IMR-90 (cell line): ENCODE data around the gene PDLIM4. TPM values are rescaled to one million over a fixed set of nuclear protein-coding genes. Genes with fewer than 3 reads are reported as not detected.

ENCODE experiments used
- ATAC-seq: fragments of 200-7000 bp; cut with Tn5 transposase; 2 replicates; pipeline ENCODE4 v1.9.1; 2020; ENCODE audit warnings: low read depth, mild to moderate bottlenecking, moderate library complexity
- BruUV-seq: library from RNA; stranded (reverse); fragments of 400-500 nt; replicated peaks from 2 replicates; lab custom pipeline; 2021; lab: Mats Ljungman, UMichigan
- CTCF ChIA-PET: fragments of 300-600 bp; formaldehyde crosslinking; extraction: SDS; loops from one replicate; lab custom pipeline; 2021; ENCODE audit warnings: antibody characterized with exemption; lab: Yijun Ruan, JAX
- POLR2A ChIA-PET: fragments of 300-600 bp; sonication (Branson Sonifier 250); formaldehyde crosslinking; loops from one replicate; lab custom pipeline; 2022; ENCODE audit warnings: antibody characterized with exemption; ENCODE audit not compliant: unreplicated experiment; lab: Charles Lee
- DNase-seq: peaks from one replicate; pipeline ENCODE4 v3.0.0; 2013
- H2AFZ ChIP-seq: replicated peaks from 2 replicates; pipeline ENCODE3; 2013; ENCODE audit warnings: low read length, mild to moderate bottlenecking; ENCODE audit not compliant: poor library complexity
- H2AK5ac ChIP-seq: 2 replicates; pipeline ENCODE4 v1.6.1; 2013; ENCODE audit warnings: low read depth, low read length, inconsistent platforms
- H2AK9ac ChIP-seq: replicated peaks from 2 replicates; pipeline ENCODE3; 2013; ENCODE audit warnings: mild to moderate bottlenecking, low read depth, low read length, moderate library complexity; ENCODE audit not compliant: poor library complexity
- H2BK120ac ChIP-seq: 2 replicates; pipeline ENCODE4 v1.6.1; 2013; ENCODE audit warnings: low read depth, low read length, inconsistent platforms
- H2BK15ac ChIP-seq: 3 replicates; pipeline ENCODE4 v1.6.1; 2013; ENCODE audit warnings: low read depth, low read length, inconsistent platforms
- H2BK20ac ChIP-seq: 2 replicates; pipeline ENCODE4 v1.6.1; 2013; ENCODE audit warnings: low read depth, mild to moderate bottlenecking, inconsistent platforms, low read length, moderate library complexity
- H2BK5ac ChIP-seq: 2 replicates; pipeline ENCODE4 v1.6.1; 2013; ENCODE audit warnings: mild to moderate bottlenecking, low read depth, low read length, inconsistent platforms; ENCODE audit not compliant: poor library complexity, severe bottlenecking
- H3K14ac ChIP-seq: replicated peaks from 2 replicates; pipeline ENCODE4 v1.6.1; 2013; ENCODE audit warnings: low read depth, low read length, inconsistent platforms
- H3K18ac ChIP-seq: 2 replicates; pipeline ENCODE4 v1.6.1; 2013; ENCODE audit warnings: low read depth, low read length, control low read depth
- H3K23ac ChIP-seq: 2 replicates; pipeline ENCODE4 v1.6.1; 2013; ENCODE audit warnings: low read depth, low read length, inconsistent platforms
- H3K27ac ChIP-seq: 2 replicates; pipeline ENCODE4 v1.5.1; 2013; ENCODE audit warnings: mild to moderate bottlenecking, control low read depth, low read length; ENCODE audit not compliant: insufficient read depth
- H3K27me3 ChIP-seq: 2 replicates; pipeline ENCODE4 v1.6.1; 2013; ENCODE audit warnings: low read length; ENCODE audit not compliant: control insufficient read depth, insufficient read depth
- H3K36me3 ChIP-seq: 2 replicates; pipeline ENCODE4 v1.6.1; 2013; ENCODE audit warnings: low read length, mixed read lengths; ENCODE audit not compliant: control insufficient read depth, insufficient read depth
- H3K4ac ChIP-seq: 2 replicates; pipeline ENCODE4 v1.6.1; 2013; ENCODE audit warnings: low read depth, low read length, inconsistent platforms
- H3K4me1 ChIP-seq: 2 replicates; pipeline ENCODE4 v1.6.1; 2013; ENCODE audit warnings: low read length, mixed read lengths; ENCODE audit not compliant: control insufficient read depth, insufficient read depth
- H3K4me2 ChIP-seq: 2 replicates; pipeline ENCODE4 v1.6.1; 2013; ENCODE audit warnings: low read depth, mild to moderate bottlenecking, control low read depth, low read length, moderate library complexity
- H3K4me3 ChIP-seq: 2 replicates; pipeline ENCODE4 v1.5.1; 2013; ENCODE audit warnings: low read depth, mild to moderate bottlenecking, control low read depth, low read length, moderate library complexity; ENCODE audit not compliant: insufficient read depth
- H3K56ac ChIP-seq: 2 replicates; pipeline ENCODE4 v1.6.1; 2013; ENCODE audit warnings: low read length, inconsistent platforms; ENCODE audit not compliant: insufficient read depth; ENCODE audit errors: extremely low read depth
- H3K79me1 ChIP-seq, 2 experiments: 2 replicates each; pipeline ENCODE4 v1.6.1; 2013; ENCODE audit warnings: low read length in 2 of 2, inconsistent platforms in 1 of 2, low read depth in 1 of 2
- H3K9ac ChIP-seq: 2 replicates; pipeline ENCODE4 v1.6.1; 2013; ENCODE audit warnings: low read depth, low read length, control low read depth
- H3K9me1 ChIP-seq: 2 replicates; pipeline ENCODE4 v1.6.1; 2013; ENCODE audit warnings: low read length, inconsistent platforms; ENCODE audit not compliant: insufficient read depth
- H3K9me3 ChIP-seq: 2 replicates; pipeline ENCODE4 v1.6.1; 2013; ENCODE audit warnings: low read length; ENCODE audit not compliant: control insufficient read depth, insufficient read depth
- H4K20me1 ChIP-seq: 2 replicates; pipeline ENCODE4 v1.6.1; 2013; ENCODE audit warnings: low read length, inconsistent platforms; ENCODE audit not compliant: insufficient read depth
- H4K5ac ChIP-seq: 2 replicates; pipeline ENCODE4 v1.6.1; 2013; ENCODE audit warnings: mild to moderate bottlenecking, low read depth, low read length, control low read depth
- H4K8ac ChIP-seq, 2 experiments: 2 replicates each; pipeline ENCODE4 v1.6.1; 2013; ENCODE audit warnings: low read depth in 2 of 2, low read length in 2 of 2, control low read depth in 1 of 2, inconsistent platforms in 1 of 2
- H4K91ac ChIP-seq: 2 replicates; pipeline ENCODE4 v1.6.1; 2013; ENCODE audit warnings: low read depth, low read length, inconsistent platforms; ENCODE audit not compliant: insufficient read depth
- ELK1 ChIP-seq: fragments of 150-350 bp; IDR thresholded peaks from 2 replicates; pipeline ENCODE4 v1.6.1; 2016; ENCODE audit warnings: low read depth, mild to moderate bottlenecking, low read length, moderate library complexity, borderline replicate concordance
- MAFK ChIP-seq: IDR thresholded peaks from 2 replicates; pipeline ENCODE4 v1.6.1; 2012; ENCODE audit warnings: low read depth, low read length, improper control_type of control experiment
- POLR2A ChIP-seq: IDR thresholded peaks from 2 replicates; pipeline ENCODE4 v1.6.1; 2012; ENCODE audit warnings: mild to moderate bottlenecking, low read depth, low read length
- WGBS, 2 experiments: methylation state at CpG; one replicate each; pipeline versions ENCODE4 v1.1.5 to v1.1.7; 2013; ENCODE audit warnings: missing lambda C conversion rate in 2 of 2; ENCODE audit not compliant: insufficient read length in 1 of 2; ENCODE audit errors: extremely low coverage in 2 of 2; 5-methylcytosine and 5-hydroxymethylcytosine counted together
- dilution Hi-C: fragments of 300-500 bp; cut with HindIII; formaldehyde crosslinking; loops from one replicate; pipeline ENCODE4 v1.14.3; 2018; ENCODE audit warnings: low sequenced_read_pairs; ENCODE audit not compliant: unreplicated experiment
- in situ Hi-C: fragments of 300-500 bp; cut with MboI; formaldehyde crosslinking; loops from 3 replicates; pipeline ENCODE4 v1.14.3; 2019; ENCODE audit warnings: low sequenced_read_pairs, inconsistent platforms, mixed read lengths
- intact Hi-C: fragments of 100-400 bp; cut with micrococcal nuclease; formaldehyde crosslinking; loops from 2 replicates; pipeline ENCODE4 v1.10.0; 2022
- polyA plus RNA-seq, 3 experiments: library from polyadenylated mRNA; depleted of rRNA; stranded (reverse); fragments of >200 nt; gene quantifications; 2 replicates each; pipeline ENCODE4 v1.2.3, GENCODE V29; 2012; ENCODE audit warnings: low replicate concordance in 1 of 3
- total RNA-seq: library from RNA; depleted of rRNA; stranded (reverse); fragments of >200 nt; gene quantifications from 2 replicates; pipeline ENCODE4 v1.2.3, GENCODE V29; 2012

Gene PDLIM4
- total and polyA plus RNA-seq, 2 of the 4 experiments (the other 2 are of a cell fraction), result 61.1 to 214 TPM

- Histone ChIP-seq H3K36me3 (peaks cover 59% of the 10 kb centered on the region), H3K14ac (peak overlapping the region; percentile 21; the same call in 1 of the 2 replicates), H2BK15ac (0 out of 3 replicates have a peak overlapping the region, but pooled peaks have one; percentile 6), H3K18ac (peak overlapping the region; percentile 2; the same call in 1 of the 2 replicates), H4K20me1 (peaks cover 19% of the 10 kb centered on the region), H3K9ac (no peak overlapping the region), H3K27ac (peak overlapping the region; percentile 8), H3K9me1 (peaks cover 84% of the 10 kb centered on the region), H3K27me3 (no peaks in the 10 kb centered on the region), H4K5ac (no peak overlapping the region), H4K91ac (peak overlapping the region; percentile 59), H2BK5ac (peak overlapping the region; percentile 41), H3K4me2 (no peak overlapping the region), H3K23ac (no peak overlapping the region), H3K4me3 (no peak overlapping the region), H2AFZ (no peak overlapping the region), H3K9me3 (no peaks in the 10 kb centered on the region), H4K8ac (peak overlapping the region in 1 of 2 experiments; percentile 41; a peak in 2 of 4 replicates), H2BK120ac (peak overlapping the region; percentile 45; the same call in 1 of the 2 replicates), H3K56ac (no peak overlapping the region), H2BK20ac (no peak overlapping the region), H3K79me1 (peaks cover 28 to 86% of the 10 kb centered on the region in 2 experiments), H2AK5ac (peak overlapping the region; percentile 3), H2AK9ac (peak overlapping the region; percentile 2), H3K4me1 (peaks cover 65% of the 10 kb centered on the region), H3K4ac (peak overlapping the region; percentile 36)
- intact Hi-C loops, result no loop called here
- 100% methylated on average over 3 of the region's 7 CpGs; no CpG with 5 or more reads in 1 of the 2 experiments for WGBS, 2 experiments
- POLR2A ChIA-PET, result interaction anchor here (0.5 to 1.1 kb wide), 2 partner anchors 21 to 50 kb away, joined by 3 to 10 read pairs; no protein-coding TSS in a partner anchor
- in situ Hi-C loops, result no loop called here
- BruUV-seq, result no TSS peak
- CTCF ChIA-PET, result interaction anchor here (3.3 kb wide), 1 partner anchor 29 kb away, joined by 18 read pairs; no protein-coding TSS in a partner anchor
- ATAC-seq (no peak), DNase-seq (no peak)
- dilution Hi-C loops, result no loop called here
- peak; percentile 43 for TF ChIP-seq POLR2A
- no peak for TF ChIP-seq ELK1
- no peak for TF ChIP-seq MAFK
Measured at GRCh38 chr5:132266031-132266835, 8.7 kb downstream of the PDLIM4 start.
